ENCODE results near the gene AFAP1. TPM values are rescaled to one million over a fixed set of nuclear protein-coding genes. Genes with fewer than 3 reads are reported as not detected.

AFAP1 gene
- total RNA-seq, 1 donor from 2014 or later: 29.5 TPM

GRCh38 chr4:7784131-7784870 lies 155.4 kb downstream of the AFAP1 start:
- no peak for DNase-seq (ENCODE audit: low spot score)

- no peak for DNase-seq (ENCODE audit: low spot score)
Observed at GRCh38 chr4:7783541-7783940, 156.1 kb downstream of the AFAP1 start.

- DNase-seq (ENCODE audit: low spot score): no peak
Observed at GRCh38 chr4:7782783-7783182, 156.9 kb downstream of the AFAP1 start.

GRCh38 chr4:7781993-7782392 lies 157.7 kb downstream of the AFAP1 start:
- no peak for DNase-seq (ENCODE audit: low spot score)

GRCh38 chr4:7781366-7781765 lies 158.3 kb downstream of the AFAP1 start:
- DNase-seq (ENCODE audit: low spot score): no peak

- no peak for DNase-seq (ENCODE audit: low spot score)
Observed at GRCh38 chr4:7780751-7781348, 158.8 kb downstream of the AFAP1 start.

- DNase-seq (ENCODE audit: low spot score): no peak
Observed at GRCh38 chr4:7779432-7779768, 160.3 kb downstream of the AFAP1 start.

- no peak for DNase-seq (ENCODE audit: low spot score)
Observed at GRCh38 chr4:7778510-7779431, 160.9 kb downstream of the AFAP1 start.

GRCh38 chr4:7777871-7778509 lies 161.7 kb downstream of the AFAP1 start:
- no peak for DNase-seq (ENCODE audit: low spot score)

- no peak for DNase-seq (ENCODE audit: low spot score)
Observed at GRCh38 chr4:7777017-7777710, 162.5 kb downstream of the AFAP1 start.

- no peak for DNase-seq (ENCODE audit: low spot score)
Observed at GRCh38 chr4:7775396-7775795, 164.3 kb downstream of the AFAP1 start.

- DNase-seq (ENCODE audit: low spot score): no peak
Observed at GRCh38 chr4:7774301-7775294, 165.1 kb downstream of the AFAP1 start.

GRCh38 chr4:7773401-7774180 lies 166.1 kb downstream of the AFAP1 start:
- DNase-seq (ENCODE audit: low spot score): no peak

- no peak for DNase-seq (ENCODE audit: low spot score)
Observed at GRCh38 chr4:7772711-7773385, 166.8 kb downstream of the AFAP1 start.

GRCh38 chr4:7771541-7772507 lies 167.8 kb downstream of the AFAP1 start:
- no peak for DNase-seq (ENCODE audit: low spot score)

- no peak for DNase-seq (ENCODE audit: low spot score)
Observed at GRCh38 chr4:7771056-7771455, 168.6 kb downstream of the AFAP1 start.

- no peak for DNase-seq (ENCODE audit: low spot score)
Observed at GRCh38 chr4:7770224-7771050, 169.2 kb downstream of the AFAP1 start.
